IPS-18a (cell line): ENCODE data around the gene KLK8.
"Not testable (repeated sequence)": the region's sequence is repeated elsewhere in the genome, so short reads cannot be mapped to it uniquely, and the experiment has no call there.

ENCODE experiments used
- H3K27ac ChIP-seq: one replicate; pipeline ENCODE4 v1.5.1; 2013; ENCODE audit warnings: low read length
- H3K27me3 ChIP-seq: one replicate; pipeline ENCODE4 v1.6.1; 2013; ENCODE audit warnings: mild to moderate bottlenecking, low read length; ENCODE audit not compliant: control insufficient read depth, insufficient read depth
- H3K36me3 ChIP-seq: one replicate; pipeline ENCODE4 v1.6.1; 2013; ENCODE audit warnings: low read depth, low read length; ENCODE audit not compliant: control insufficient read depth
- H3K4me1 ChIP-seq: one replicate; pipeline ENCODE4 v1.6.1; 2013; ENCODE audit warnings: low read depth, low read length; ENCODE audit not compliant: control insufficient read depth
- H3K4me3 ChIP-seq: one replicate; pipeline ENCODE4 v1.5.1; 2013; ENCODE audit warnings: low read length
- H3K9ac ChIP-seq: one replicate; pipeline ENCODE4 v1.6.1; 2013; ENCODE audit warnings: mild to moderate bottlenecking, low read length, moderate library complexity
- H3K9me3 ChIP-seq: one replicate; pipeline ENCODE4 v1.6.1; 2013; ENCODE audit warnings: low read depth, low read length; ENCODE audit not compliant: control insufficient read depth

KLK8 gene

DNA sequence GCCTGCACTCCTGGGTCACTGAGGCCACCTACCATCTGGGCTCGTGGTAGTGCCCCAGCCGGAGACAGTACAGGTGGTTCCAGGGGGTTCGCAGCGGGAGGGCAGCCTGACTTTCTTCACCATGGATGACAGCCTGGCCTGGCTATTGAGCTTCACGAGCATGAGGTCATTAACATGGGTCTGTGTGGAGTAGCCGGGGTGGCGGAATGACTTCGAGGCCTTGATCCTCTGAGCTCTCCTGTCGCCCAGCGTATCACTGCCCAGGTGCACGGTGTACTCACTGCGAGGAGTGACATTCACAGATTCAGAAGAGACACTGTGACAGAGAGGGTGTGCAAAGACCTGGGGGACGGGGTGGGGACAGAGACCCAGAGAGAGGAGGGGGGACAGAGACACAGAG lies 21.2 kb downstream of the KLK8 start:
- peaks cover 3% of the 10 kb centered on the region for H3K27me3 ChIP-seq
- H3K9ac ChIP-seq = no peak overlapping the region
- peaks cover 10% of the 10 kb centered on the region for H3K4me1 ChIP-seq
- H3K9me3 ChIP-seq = no peaks in the 10 kb centered on the region
- H3K36me3 ChIP-seq = no peaks in the 10 kb centered on the region
- no peak overlapping the region for H3K4me3 ChIP-seq
- no peak overlapping the region for H3K27ac ChIP-seq

DNA sequence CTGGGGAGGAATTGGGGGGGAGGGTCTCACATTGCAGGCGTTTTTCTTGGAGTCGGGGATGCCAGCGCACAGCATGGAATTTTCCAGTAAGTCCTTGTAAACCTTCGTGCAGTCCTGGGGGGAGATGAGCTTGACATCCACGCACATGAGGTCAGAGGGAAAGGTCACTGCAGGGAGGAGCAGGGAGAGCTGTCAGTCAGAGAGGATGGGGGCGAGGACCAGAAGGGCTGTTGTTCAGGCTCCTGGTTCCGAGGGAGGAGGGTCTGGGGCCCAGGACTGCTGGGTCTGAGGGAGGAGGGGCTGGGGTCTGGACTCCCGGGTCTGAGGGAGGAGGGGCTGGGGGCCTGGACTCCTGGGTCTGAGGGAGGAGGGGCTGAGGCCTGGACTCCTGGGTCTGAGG lies 21.6 kb downstream of the KLK8 start:
- Histone ChIP-seq H3K9me3 (no peaks in the 10 kb centered on the region), H3K36me3 (no peaks in the 10 kb centered on the region), H3K27me3 (peaks cover 3% of the 10 kb centered on the region), H3K4me3 (no peak overlapping the region), H3K4me1 (peaks cover 10% of the 10 kb centered on the region), H3K9ac (no peak overlapping the region), H3K27ac (no peak overlapping the region)

DNA sequence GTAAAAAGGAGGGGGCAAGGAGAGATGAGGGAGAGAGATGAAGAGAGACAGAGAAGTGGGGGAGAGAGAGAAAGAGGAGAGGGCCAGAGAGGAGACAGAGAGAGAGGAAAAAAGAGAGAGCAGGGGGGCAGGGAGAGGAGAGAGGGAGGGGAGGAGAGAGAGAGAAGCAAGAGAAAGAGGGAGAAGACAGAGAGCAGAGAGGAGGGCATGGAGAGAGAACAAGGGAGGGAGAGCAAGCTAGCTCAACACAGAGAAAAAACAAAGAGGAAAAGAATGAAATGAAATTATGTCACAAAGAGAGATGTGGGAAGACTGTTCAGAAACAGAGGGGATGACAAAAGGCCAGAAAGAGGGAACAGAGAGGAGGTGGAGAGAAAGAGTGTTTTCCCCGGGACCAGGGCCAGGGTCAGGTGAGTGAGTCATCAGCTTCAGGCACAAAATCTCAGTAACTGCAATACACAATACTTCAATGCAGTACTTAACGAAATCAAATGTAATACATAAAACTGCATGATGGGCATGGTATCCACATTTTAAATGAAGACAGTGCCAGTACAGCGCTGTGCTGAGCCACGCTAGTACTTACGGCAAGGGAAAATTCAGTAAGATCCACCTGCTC lies 22.5 kb downstream of the KLK8 start:
- Histone ChIP-seq H3K36me3 (no peaks in the 10 kb centered on the region), H3K27me3 (peaks cover 3% of the 10 kb centered on the region), H3K27ac (no peak overlapping the region), H3K4me3 (no peak overlapping the region), H3K4me1 (peaks cover 10% of the 10 kb centered on the region), H3K9ac (no peak overlapping the region), H3K9me3 (no peaks in the 10 kb centered on the region)

GRCh38 chr19:50977626-50978025 lies 23.8 kb downstream of the KLK8 start:
- no peaks in the 10 kb centered on the region for H3K36me3 ChIP-seq
- no peaks in the 10 kb centered on the region for H3K9me3 ChIP-seq
- H3K27ac ChIP-seq = no peak overlapping the region
- H3K9ac ChIP-seq = no peak overlapping the region
- H3K27me3 ChIP-seq = peaks cover 3% of the 10 kb centered on the region
- H3K4me1 ChIP-seq = peaks cover 10% of the 10 kb centered on the region
- no peak overlapping the region for H3K4me3 ChIP-seq

DNA sequence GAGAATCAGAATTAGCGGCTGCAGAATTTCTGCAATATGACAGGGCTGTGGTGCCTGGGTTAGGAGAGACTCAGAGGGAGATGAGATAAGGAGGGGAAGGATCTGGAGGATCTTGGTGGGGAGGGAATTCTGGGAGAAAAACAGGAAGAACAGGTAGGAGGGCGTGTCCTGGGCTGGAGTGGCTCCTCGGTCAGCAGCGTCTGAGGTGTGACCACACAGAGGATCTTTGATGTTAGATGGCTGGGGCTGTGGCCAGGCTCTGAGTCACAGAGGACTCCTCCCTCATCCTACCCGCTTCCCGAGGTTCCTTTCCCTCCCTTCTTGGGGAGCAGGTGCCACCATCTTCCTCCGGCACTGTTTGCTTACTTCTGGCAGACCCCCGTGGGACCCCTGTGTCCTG lies 25.6 kb downstream of the KLK8 start:
- Histone ChIP-seq H3K27me3 (peaks cover under 1% of the 10 kb centered on the region), H3K27ac (no peak overlapping the region), H3K4me1 (peaks cover 10% of the 10 kb centered on the region)

DNA sequence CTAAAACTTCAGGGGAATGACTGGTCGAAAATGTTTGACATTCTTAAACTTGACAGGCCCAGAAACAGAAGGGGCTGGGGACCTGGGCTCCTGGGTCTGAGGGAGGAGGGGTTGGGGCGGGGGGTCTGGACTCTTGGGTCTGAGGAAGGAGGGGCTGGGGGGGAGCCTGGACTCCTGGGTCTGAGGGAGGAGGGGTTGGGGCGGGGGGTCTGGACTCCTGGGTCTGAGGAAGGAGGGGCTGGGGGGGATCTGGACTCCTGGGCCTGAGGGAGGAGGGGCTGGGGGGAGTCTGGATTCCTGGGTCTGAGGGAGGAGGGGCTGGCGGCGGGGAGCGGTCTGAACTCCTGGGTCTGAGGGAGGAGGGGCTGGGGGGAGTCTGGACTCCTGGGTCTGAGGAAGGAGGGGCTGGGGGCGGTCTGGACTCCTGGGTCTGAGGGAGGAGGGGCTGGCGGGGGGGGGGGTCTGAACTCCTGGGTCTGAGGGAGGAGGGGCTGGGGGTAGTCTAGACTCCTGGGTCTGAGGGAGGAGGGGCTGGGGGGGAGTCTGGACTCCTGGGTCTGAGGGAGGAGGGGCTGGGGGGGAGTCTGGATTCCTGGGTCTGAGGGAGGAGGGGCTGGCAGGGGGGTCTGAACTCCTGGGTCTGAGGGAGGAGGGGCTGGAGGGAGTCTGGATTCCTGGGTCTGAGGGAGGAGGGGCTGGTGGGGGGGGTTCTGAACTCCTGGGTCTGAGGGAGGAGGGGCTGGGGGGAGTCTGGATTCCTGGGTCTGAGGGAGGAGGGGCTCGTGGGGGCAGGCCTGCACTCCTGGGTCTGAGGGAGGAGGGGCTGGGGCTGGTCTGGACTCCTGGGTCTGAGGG lies 26.5 kb downstream of the KLK8 start:
- H3K9me3 ChIP-seq = no peaks in the 10 kb centered on the region
- H3K9ac ChIP-seq = no peak overlapping the region
- no peaks in the 10 kb centered on the region for H3K27me3 ChIP-seq
- no peak overlapping the region for H3K4me3 ChIP-seq
- no peaks in the 10 kb centered on the region for H3K36me3 ChIP-seq
- peaks cover 10% of the 10 kb centered on the region for H3K4me1 ChIP-seq
- H3K27ac ChIP-seq = no peak overlapping the region

More for the DNA sequence above, 25.6 kb downstream of the KLK8 start:
- Histone ChIP-seq H3K36me3 (no peaks in the 10 kb centered on the region), H3K9me3 (no peaks in the 10 kb centered on the region), H3K9ac (no peak overlapping the region), H3K4me3 (no peak overlapping the region)

GRCh38 chr19:50972795-50973376 lies 28.5 kb downstream of the KLK8 start:
- Histone ChIP-seq H3K4me3 (no peak overlapping the region), H3K4me1 (peaks cover 3% of the 10 kb centered on the region), H3K36me3 (no peaks in the 10 kb centered on the region), H3K9me3 (no peaks in the 10 kb centered on the region), H3K27ac (no peak overlapping the region), H3K27me3 (no peaks in the 10 kb centered on the region), H3K9ac (no peak overlapping the region)

GRCh38 chr19:50969810-50970209 lies 31.6 kb downstream of the KLK8 start:
- H3K4me3 ChIP-seq, H3K9me3 ChIP-seq, H3K27ac ChIP-seq, H3K4me1 ChIP-seq, H3K27me3 ChIP-seq, H3K36me3 ChIP-seq, H3K9ac ChIP-seq: not testable (repeated sequence)

DNA sequence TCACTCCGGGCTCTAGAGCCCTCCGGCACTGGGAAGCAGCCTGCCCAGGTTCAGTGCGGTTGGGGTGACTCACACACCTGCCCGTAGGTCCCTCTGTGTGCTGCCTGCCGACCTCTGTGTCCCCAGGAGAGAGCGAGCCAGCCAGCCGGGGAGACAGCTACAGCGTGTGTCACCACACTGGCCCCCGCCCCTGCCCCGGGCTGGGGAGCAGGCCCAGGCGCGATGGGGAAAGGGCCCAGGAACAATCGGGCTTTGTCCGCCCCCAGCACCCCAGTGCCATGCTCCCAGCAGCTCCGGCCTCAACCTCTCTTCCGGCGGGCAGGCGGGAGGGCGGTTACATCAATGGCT lies 32.0 kb downstream of the KLK8 start, which contains the start of gene KLK6:
Gene KLK6 (minus strand): TSS at position 179 of the 348 bp plus-strand sequence. CDS start 1,487 bp downstream, outside the sequence.
- Histone ChIP-seq H3K36me3 (no peaks in the 10 kb centered on the region), H3K27me3 (no peaks in the 10 kb centered on the region), H3K4me1 (no peaks in the 10 kb centered on the region), H3K27ac (no peak within 1 kb of the TSS), H3K4me3 (no peak within 1 kb of the TSS), H3K9me3 (no peaks in the 10 kb centered on the region), H3K9ac (no peak within 1 kb of the TSS)

- Histone ChIP-seq H3K27ac (no peak overlapping the region), H3K4me1 (no peaks in the 10 kb centered on the region), H3K4me3 (no peak overlapping the region), H3K9ac (no peak overlapping the region), H3K36me3 (no peaks in the 10 kb centered on the region), H3K27me3 (no peaks in the 10 kb centered on the region), H3K9me3 (no peaks in the 10 kb centered on the region)
Measured at GRCh38 chr19:50968716-50969412, 32.5 kb downstream of the KLK8 start.

GRCh38 chr19:50967929-50968715 lies 33.3 kb downstream of the KLK8 start:
- no peak overlapping the region for H3K4me3 ChIP-seq
- H3K4me1 ChIP-seq = no peaks in the 10 kb centered on the region
- no peak overlapping the region for H3K9ac ChIP-seq
- no peaks in the 10 kb centered on the region for H3K36me3 ChIP-seq
- no peaks in the 10 kb centered on the region for H3K9me3 ChIP-seq
- no peaks in the 10 kb centered on the region for H3K27me3 ChIP-seq
- no peak overlapping the region for H3K27ac ChIP-seq
